H9 (cell line): Measurements from ENCODE around the gene SLC24A3. TPM values are rescaled to one million over a fixed set of nuclear protein-coding genes. Genes with fewer than 3 reads are reported as not detected.
A peak's percentile ranks its signal among the peaks of the same experiment; 100 is the strongest.

Experiments
- DNase-seq: peaks from one replicate; pipeline ENCODE4 v3.0.0-alpha.2; 2017
- H2AFZ ChIP-seq: one replicate; pipeline ENCODE4 v1.6.1; 2013; ENCODE audit warnings: mild to moderate bottlenecking, low read length, control low read depth, moderate library complexity
- H2AK5ac ChIP-seq: 2 replicates; pipeline ENCODE4 v1.6.1; 2013; ENCODE audit warnings: low read length, control low read depth, mixed read lengths; ENCODE audit not compliant: insufficient read length
- H2BK120ac ChIP-seq: one replicate; pipeline ENCODE4 v1.6.1; 2013; ENCODE audit warnings: low read depth, mild to moderate bottlenecking, low read length, control low read depth, inconsistent platforms; ENCODE audit not compliant: poor library complexity, severe bottlenecking
- H2BK12ac ChIP-seq: 2 replicates; pipeline ENCODE4 v1.6.1; 2013; ENCODE audit warnings: low read length, control low read depth, mixed read lengths, low read depth; ENCODE audit not compliant: insufficient read length
- H2BK15ac ChIP-seq: 2 replicates; pipeline ENCODE4 v1.6.1; 2013; ENCODE audit warnings: low read depth, low read length, control low read depth
- H2BK20ac ChIP-seq: one replicate; pipeline ENCODE4 v1.6.1; 2013; ENCODE audit warnings: low read depth, mild to moderate bottlenecking, low read length, control low read depth, inconsistent platforms; ENCODE audit not compliant: poor library complexity, severe bottlenecking
- H2BK5ac ChIP-seq: 2 replicates; pipeline ENCODE4 v1.6.1; 2013; ENCODE audit warnings: low read length, control low read depth, mixed read lengths; ENCODE audit not compliant: insufficient read length
- H3K14ac ChIP-seq: 2 replicates; pipeline ENCODE4 v1.6.1; 2013; ENCODE audit warnings: low read length, control low read depth; ENCODE audit not compliant: insufficient read depth
- H3K18ac ChIP-seq: 2 replicates; pipeline ENCODE4 v1.6.1; 2013; ENCODE audit warnings: low read depth, mild to moderate bottlenecking, mixed read lengths, low read length, control low read depth; ENCODE audit not compliant: insufficient read length
- H3K23ac ChIP-seq: 2 replicates; pipeline ENCODE4 v1.6.1; 2013; ENCODE audit warnings: low read length, control low read depth, mixed read lengths, low read depth; ENCODE audit not compliant: insufficient read length
- H3K23me2 ChIP-seq: 2 replicates; pipeline ENCODE4 v1.6.1; 2013; ENCODE audit warnings: low read depth, mild to moderate bottlenecking, mixed read lengths, low read length, control low read depth; ENCODE audit not compliant: insufficient read length, poor library complexity, severe bottlenecking
- H3K27ac ChIP-seq: 2 replicates; pipeline ENCODE4 v1.5.1; 2013; ENCODE audit warnings: low read length, control low read depth, mixed read lengths, low read depth; ENCODE audit not compliant: insufficient read length
- H3K27me3 ChIP-seq: 2 replicates; pipeline ENCODE4 v1.6.1; 2013; ENCODE audit warnings: low read length, control low read depth, inconsistent platforms; ENCODE audit not compliant: insufficient read depth
- H3K4ac ChIP-seq: 2 replicates; pipeline ENCODE4 v1.6.1; 2013; ENCODE audit warnings: low read depth, mild to moderate bottlenecking, control low read depth, inconsistent platforms, low read length, moderate library complexity
- H3K4me1 ChIP-seq: 2 replicates; pipeline ENCODE4 v1.6.1; 2013; ENCODE audit warnings: low read length, control low read depth, inconsistent platforms; ENCODE audit not compliant: insufficient read depth
- H3K4me2 ChIP-seq: 2 replicates; pipeline ENCODE4 v1.6.1; 2013; ENCODE audit warnings: low read length, control low read depth, mixed read lengths; ENCODE audit not compliant: insufficient read length, insufficient read depth
- H3K56ac ChIP-seq: 2 replicates; pipeline ENCODE4 v1.6.1; 2013; ENCODE audit warnings: low read depth, mild to moderate bottlenecking, mixed read lengths, low read length, control low read depth; ENCODE audit not compliant: insufficient read length
- H3K79me1 ChIP-seq: 2 replicates; pipeline ENCODE4 v1.6.1; 2013; ENCODE audit warnings: low read depth, mild to moderate bottlenecking, moderate library complexity, low read length, control low read depth, inconsistent platforms; ENCODE audit not compliant: insufficient read depth, poor library complexity, severe bottlenecking
- H3K79me2 ChIP-seq: 2 replicates; pipeline ENCODE4 v1.6.1; 2013; ENCODE audit warnings: low read length, control low read depth, inconsistent platforms; ENCODE audit not compliant: insufficient read depth
- H3K9ac ChIP-seq: 2 replicates; pipeline ENCODE4 v1.6.1; 2013; ENCODE audit warnings: low read length, control low read depth, mixed read lengths; ENCODE audit not compliant: insufficient read length; ENCODE audit errors: extremely low read depth
- H3K9me3 ChIP-seq: one replicate; pipeline ENCODE4 v1.6.1; 2013; ENCODE audit warnings: low read depth, low read length, inconsistent platforms; ENCODE audit not compliant: control insufficient read depth
- H3T11ph ChIP-seq: one replicate; pipeline ENCODE4 v1.6.1; 2013; ENCODE audit warnings: mild to moderate bottlenecking, low read length, control low read depth, inconsistent platforms
- H4K20me1 ChIP-seq: one replicate; pipeline ENCODE4 v1.6.1; 2013; ENCODE audit not compliant: control insufficient read depth, insufficient read length, insufficient read depth
- H4K5ac ChIP-seq: 2 replicates; pipeline ENCODE4 v1.6.1; 2013; ENCODE audit warnings: low read depth, mild to moderate bottlenecking, mixed read lengths, low read length, control low read depth; ENCODE audit not compliant: insufficient read length
- H4K8ac ChIP-seq: replicated peaks from 2 replicates; pipeline ENCODE4 v1.6.1; 2013; ENCODE audit warnings: low read length, control low read depth, mixed read lengths, low read depth; ENCODE audit not compliant: insufficient read length
- H4K91ac ChIP-seq: 2 replicates; pipeline ENCODE4 v1.6.1; 2013; ENCODE audit warnings: low read depth, mild to moderate bottlenecking, moderate library complexity, mixed read lengths, low read length, control low read depth; ENCODE audit not compliant: insufficient read length
- H3K27ac Mint-ChIP-seq, 3 experiments: 2 replicates in 2 of 3; 3 replicates in 1 of 3; pipeline ENCODE4 v1.8.0; 2020 to 2021; ENCODE audit warnings: mixed read lengths in 3 of 3, mild to moderate bottlenecking in 1 of 3, moderate library complexity in 1 of 3
- H3K27me3 Mint-ChIP-seq: 2 replicates; pipeline ENCODE4 v1.8.0; 2021; ENCODE audit warnings: low read depth, mild to moderate bottlenecking, moderate library complexity, mixed read lengths
- H3K36me3 Mint-ChIP-seq, 3 experiments: 2 replicates in 2 of 3; 3 replicates in 1 of 3; pipeline ENCODE4 v1.8.0; 2020 to 2021; ENCODE audit warnings: low read depth in 3 of 3, mixed read lengths in 3 of 3; ENCODE audit not compliant: insufficient read depth in 1 of 3
- H3K4me1 Mint-ChIP-seq, 2 experiments: 2 replicates each; pipeline ENCODE4 v1.8.0; 2020; ENCODE audit warnings: mixed read lengths in 2 of 2
- H3K4me3 Mint-ChIP-seq, 2 experiments: 2 replicates in 1 of 2; 3 replicates in 1 of 2; pipeline ENCODE4 v1.8.0; 2020 to 2021; ENCODE audit warnings: mild to moderate bottlenecking in 2 of 2, mixed read lengths in 2 of 2, moderate library complexity in 1 of 2
- H3K9me3 Mint-ChIP-seq, 2 experiments: 2 replicates in 1 of 2; 3 replicates in 1 of 2; pipeline ENCODE4 v1.8.0; 2020; ENCODE audit warnings: mild to moderate bottlenecking in 2 of 2, mixed read lengths in 2 of 2, moderate library complexity in 1 of 2
- WGBS: extraction: QIAGEN DNeasy Blood & Tissue Kit; methylation state at CpG from one replicate; pipeline ENCODE4 v1.1.7; 2013; ENCODE audit warnings: missing lambda C conversion rate, low lambda C conversion rate, mixed read lengths; ENCODE audit not compliant: insufficient read length; ENCODE audit errors: extremely low coverage; 5-methylcytosine and 5-hydroxymethylcytosine counted together
- total RNA-seq: library from RNA; stranded (reverse); gene quantifications from 2 replicates; pipeline ENCODE4 v1.2.1, GENCODE V29; 2021
- TF ChIP-seq, protein P1 (sequence below): fragments of 200-600 bp; sonication (generic); conservative IDR thresholded peaks from 3 replicates; pipeline ENCODE4 v1.8.0; 2021; ENCODE audit warnings: antibody characterized with exemption, mild to moderate bottlenecking

The SLC24A3 gene
- total RNA-seq, 1 experiment from 2014 or later, result 0.83 TPM

DNA sequence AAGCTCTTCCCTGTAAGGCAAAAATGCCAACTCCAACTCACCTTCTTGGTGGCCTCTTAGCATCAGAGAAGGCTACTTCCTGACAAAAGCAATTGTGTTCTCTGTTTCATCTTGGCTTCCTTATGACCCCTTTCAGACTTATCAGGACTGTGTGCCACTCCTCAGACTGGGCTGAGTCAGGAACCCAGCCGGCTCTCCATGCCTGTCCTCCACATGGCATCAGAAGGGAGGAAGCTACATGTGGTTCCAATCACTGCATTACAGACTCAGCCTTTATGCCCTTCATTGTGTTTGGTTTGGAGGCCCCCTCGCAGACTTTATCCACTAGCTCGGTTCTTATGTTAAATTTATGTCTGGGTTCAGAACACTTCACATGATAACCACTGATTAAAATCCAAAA is 142.5 kb downstream of the SLC24A3 start:
- no CpG with 5 or more reads among the region's 3 CpGs for WGBS
- H3K23ac ChIP-seq, result no peak overlapping the region
- peaks cover 0 to 2% of the 10 kb centered on the region in 2 experiments; a peak in 3 of 5 replicates for H3K9me3 Mint-ChIP-seq

More for the DNA sequence above, 142.5 kb downstream of the SLC24A3 start:
- H4K8ac ChIP-seq, result no peak overlapping the region
- no peak overlapping the region for H2AFZ ChIP-seq
- H3K4ac ChIP-seq, result no peak overlapping the region
- H4K91ac ChIP-seq, result no peak overlapping the region
- no peak overlapping the region for H3K27ac ChIP-seq
- no peak overlapping the region for H2BK20ac ChIP-seq
- no peak overlapping the region for H2BK12ac ChIP-seq
- H4K5ac ChIP-seq, result no peak overlapping the region
- Mint-ChIP-seq H3K4me1 (no peaks in the 10 kb centered on the region), H3K27ac (peak overlapping the region in 1 of 3 experiments; percentile 84; a peak in 1 of 7 replicates), H3K4me3 (no peak overlapping the region), H3K27me3 (no peaks in the 10 kb centered on the region), H3K36me3 (no peaks in the 10 kb centered on the region; a peak in 1 of 7 replicates)
- H3K4me2 ChIP-seq, result no peak overlapping the region
- no peaks in the 10 kb centered on the region for H3K27me3 ChIP-seq
- H3K14ac ChIP-seq, result no peak overlapping the region
- no peaks in the 10 kb centered on the region for H3K4me1 ChIP-seq
- H3K9me3 ChIP-seq, result no peaks in the 10 kb centered on the region
- H3K9ac ChIP-seq, result no peak overlapping the region
- H4K20me1 ChIP-seq, result no peaks in the 10 kb centered on the region
- DNase-seq, result no peak
- H3T11ph ChIP-seq, result no peak overlapping the region
- H2BK120ac ChIP-seq, result no peak overlapping the region
- no peak overlapping the region for H2AK5ac ChIP-seq
- no peaks in the 10 kb centered on the region for H3K79me2 ChIP-seq
- no peaks in the 10 kb centered on the region for H3K79me1 ChIP-seq
- no peak overlapping the region for H3K56ac ChIP-seq
- H2BK5ac ChIP-seq, result no peak overlapping the region
- no peak overlapping the region for H2BK15ac ChIP-seq
- TF ChIP-seq, protein P1, sequence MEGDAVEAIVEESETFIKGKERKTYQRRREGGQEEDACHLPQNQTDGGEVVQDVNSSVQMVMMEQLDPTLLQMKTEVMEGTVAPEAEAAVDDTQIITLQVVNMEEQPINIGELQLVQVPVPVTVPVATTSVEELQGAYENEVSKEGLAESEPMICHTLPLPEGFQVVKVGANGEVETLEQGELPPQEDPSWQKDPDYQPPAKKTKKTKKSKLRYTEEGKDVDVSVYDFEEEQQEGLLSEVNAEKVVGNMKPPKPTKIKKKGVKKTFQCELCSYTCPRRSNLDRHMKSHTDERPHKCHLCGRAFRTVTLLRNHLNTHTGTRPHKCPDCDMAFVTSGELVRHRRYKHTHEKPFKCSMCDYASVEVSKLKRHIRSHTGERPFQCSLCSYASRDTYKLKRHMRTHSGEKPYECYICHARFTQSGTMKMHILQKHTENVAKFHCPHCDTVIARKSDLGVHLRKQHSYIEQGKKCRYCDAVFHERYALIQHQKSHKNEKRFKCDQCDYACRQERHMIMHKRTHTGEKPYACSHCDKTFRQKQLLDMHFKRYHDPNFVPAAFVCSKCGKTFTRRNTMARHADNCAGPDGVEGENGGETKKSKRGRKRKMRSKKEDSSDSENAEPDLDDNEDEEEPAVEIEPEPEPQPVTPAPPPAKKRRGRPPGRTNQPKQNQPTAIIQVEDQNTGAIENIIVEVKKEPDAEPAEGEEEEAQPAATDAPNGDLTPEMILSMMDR, result no peak
- H3K18ac ChIP-seq, result no peak overlapping the region
- no peaks in the 10 kb centered on the region for H3K23me2 ChIP-seq
